NCI-H1417 (cell line): ENCODE measurements around the gene CPNE5.
A peak's percentile ranks its signal among the peaks of the same experiment; 100 is the strongest.

Source experiments
- DNase-seq, 3 experiments: peaks; one replicate each; lab custom pipeline; 2025; lab: John Stamatoyannopoulos, UW

The CPNE5 gene

DNA sequence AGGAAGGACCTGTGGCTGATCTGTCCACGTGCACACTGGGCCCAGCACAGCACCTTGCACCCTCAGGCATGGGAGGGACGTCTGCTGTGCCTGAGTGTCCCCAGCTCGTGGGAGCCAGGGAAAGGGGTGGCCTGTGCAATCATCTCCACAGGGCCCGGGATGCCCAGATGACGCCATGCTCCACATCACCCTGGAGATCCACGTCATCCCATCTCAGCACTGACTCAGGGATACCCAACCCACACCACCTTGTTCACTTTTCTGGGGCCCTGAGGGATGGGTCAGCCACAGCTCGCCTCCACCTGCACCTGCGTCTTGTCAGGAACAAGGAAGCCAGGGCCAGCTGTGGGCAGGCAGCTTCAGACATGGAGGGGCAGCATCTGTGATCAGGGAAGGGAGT, 93.4 kb downstream of the CPNE5 start:
- no peak for DNase-seq

- no peak for DNase-seq
Measured at GRCh38 chr6:36745283-36745682, 94.0 kb downstream of the CPNE5 start.

DNA sequence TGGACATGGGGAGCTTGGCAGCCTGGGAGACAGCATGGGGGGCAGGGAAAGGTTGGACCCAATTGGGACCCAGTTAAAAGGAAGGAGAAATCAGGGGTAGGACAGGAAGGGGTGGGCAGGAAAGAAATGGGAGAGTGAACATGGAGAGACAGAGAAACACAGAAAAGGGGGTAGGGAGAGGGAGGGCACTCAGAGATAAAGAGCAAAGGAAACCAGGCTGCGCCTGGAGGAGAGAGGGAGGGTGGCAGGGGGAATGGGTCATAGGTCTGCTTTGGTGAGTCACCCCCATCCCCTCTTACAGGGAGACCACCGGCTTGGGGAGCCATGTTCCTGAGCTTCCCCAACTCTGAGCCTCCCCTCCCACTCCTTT, 95.0 kb downstream of the CPNE5 start:
- no peak for DNase-seq

DNA sequence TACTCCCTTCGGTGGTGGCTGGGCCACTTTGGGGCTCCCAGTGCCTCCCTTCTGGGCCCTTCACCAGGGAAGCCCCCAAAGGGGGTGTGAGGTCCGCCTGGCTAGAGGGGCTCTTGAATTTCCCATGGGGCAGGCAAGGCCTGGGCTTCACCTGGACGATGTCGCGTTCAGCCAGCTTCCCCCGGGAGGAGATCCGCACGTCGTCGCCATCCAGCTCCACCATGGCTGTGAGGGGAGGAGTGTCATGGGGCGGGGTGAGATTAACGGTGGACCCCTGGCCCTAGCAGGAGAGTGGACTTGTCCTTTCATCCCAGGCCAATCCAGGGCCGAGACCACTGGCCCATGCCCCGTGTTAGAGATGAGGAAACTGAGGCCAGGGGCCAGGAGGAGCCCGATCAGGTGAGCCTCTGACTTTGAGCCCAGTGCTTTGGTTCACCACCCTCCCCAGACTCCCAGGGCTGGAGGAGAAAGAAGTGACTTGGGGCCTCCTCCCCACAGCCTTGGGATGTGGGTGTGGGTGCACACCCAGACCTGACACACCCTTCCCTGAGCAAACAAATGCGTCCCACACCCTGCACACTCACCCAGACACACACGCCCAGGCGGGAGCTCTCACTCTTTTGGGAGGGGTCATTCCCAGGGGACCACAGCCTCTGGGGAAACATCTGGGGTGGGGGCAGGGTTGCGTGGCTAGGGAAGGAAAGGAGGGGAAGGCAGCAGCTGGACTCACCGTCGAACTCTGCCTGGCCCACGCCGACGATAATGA, 95.5 kb downstream of the CPNE5 start:
- no peak for DNase-seq

DNA sequence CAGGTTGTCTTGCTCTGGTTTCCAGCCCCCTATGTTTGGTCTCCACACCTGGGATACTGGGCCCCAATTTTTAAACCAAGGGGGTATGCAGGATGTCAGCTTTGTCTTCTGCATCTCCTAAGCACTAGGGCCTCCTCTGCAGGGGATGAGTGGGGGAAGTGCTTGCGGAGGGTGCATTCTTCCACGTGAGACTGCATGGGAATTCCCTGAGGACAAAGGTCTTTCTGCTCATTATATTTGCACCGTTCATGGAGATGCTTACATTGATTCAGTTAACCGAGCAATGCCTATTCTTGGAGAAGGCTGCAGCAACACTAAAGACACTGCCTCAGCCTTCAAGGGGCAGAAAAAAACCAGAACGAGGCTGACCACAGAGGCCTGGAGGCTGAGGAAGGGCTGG, 96.2 kb downstream of the CPNE5 start:
- no peak for DNase-seq

GRCh38 chr6:36742146-36742545, 97.1 kb downstream of the CPNE5 start:
- no peak for DNase-seq

DNA sequence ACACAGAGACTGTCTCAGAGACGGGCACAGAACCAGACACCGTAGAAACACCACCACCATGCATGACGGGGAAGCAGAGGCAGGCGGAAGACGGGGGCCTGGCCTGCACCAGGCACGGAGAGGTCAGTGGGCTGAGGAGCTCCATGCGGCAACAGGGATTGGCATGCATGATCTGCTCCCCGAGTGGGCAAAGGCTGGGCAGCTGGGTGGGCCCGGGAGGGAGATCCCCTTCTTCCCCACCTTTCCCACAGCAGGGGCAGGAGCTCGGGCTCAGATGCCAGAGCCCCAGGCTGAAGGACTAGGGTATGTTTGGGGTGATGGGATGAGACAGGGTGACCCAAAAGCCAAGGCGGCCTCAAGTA, 98.4 kb downstream of the CPNE5 start:
- no peak for DNase-seq

- DNase-seq = no peak
Measured at GRCh38 chr6:36739947-36740817, 99.1 kb downstream of the CPNE5 start.

- no peak for DNase-seq
Measured at GRCh38 chr6:36738108-36738507, 101.1 kb downstream of the CPNE5 start.

GRCh38 chr6:36737043-36737785, 102.0 kb downstream of the CPNE5 start:
- DNase-seq = no peak

- DNase-seq = peak in 1 of 3 experiments; percentile 7
Measured at GRCh38 chr6:36735110-36736071, 103.9 kb downstream of the CPNE5 start.

DNA sequence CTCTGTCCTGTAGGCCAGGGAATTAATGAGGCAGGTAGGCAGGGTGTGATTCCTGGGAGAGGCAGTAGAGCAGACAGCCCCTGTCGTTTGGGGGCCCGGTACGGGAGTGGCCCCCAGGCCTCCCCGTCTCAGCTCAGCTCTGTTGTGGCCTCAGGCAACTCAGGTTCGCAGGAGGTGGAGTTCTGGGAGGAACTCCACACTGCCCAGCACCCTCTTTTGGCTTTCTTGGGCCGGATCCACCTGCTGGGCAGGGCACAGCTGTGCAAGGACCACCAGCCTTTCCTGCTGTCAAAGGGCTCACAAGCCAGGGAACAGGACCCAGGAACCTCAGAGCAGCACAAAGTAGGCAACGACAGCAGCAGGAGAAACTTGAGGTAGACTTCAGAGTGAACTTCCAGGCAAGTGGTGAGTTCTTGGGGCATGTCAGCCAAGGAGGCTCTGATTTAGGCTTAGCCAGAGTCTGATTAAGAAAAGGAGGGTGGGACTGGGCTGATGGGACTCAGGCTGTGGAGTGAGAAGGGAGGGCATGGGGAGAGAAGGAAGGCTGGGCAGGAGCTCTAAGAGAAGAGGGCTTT, 104.7 kb downstream of the CPNE5 start:
- DNase-seq = no peak

DNA sequence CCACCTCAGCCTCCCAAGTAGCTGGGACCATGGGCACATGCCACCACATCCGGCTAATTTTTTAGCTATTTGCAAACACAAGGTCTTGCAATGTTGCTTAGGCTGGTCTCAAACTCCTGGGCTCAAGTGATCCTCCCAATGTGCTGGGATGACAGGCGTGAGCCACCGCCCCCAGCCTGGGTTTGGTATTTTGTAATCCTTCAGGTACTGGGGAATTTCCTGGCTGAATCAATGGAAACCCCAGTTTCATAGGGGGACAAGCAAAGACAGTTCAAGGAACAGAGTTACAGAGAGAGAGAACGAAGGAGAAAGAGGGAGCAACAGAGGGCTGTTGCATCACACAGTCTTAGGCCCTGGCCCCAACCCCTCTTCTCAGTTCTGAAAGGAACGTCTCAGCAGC, 105.9 kb downstream of the CPNE5 start:
- no peak for DNase-seq

DNA sequence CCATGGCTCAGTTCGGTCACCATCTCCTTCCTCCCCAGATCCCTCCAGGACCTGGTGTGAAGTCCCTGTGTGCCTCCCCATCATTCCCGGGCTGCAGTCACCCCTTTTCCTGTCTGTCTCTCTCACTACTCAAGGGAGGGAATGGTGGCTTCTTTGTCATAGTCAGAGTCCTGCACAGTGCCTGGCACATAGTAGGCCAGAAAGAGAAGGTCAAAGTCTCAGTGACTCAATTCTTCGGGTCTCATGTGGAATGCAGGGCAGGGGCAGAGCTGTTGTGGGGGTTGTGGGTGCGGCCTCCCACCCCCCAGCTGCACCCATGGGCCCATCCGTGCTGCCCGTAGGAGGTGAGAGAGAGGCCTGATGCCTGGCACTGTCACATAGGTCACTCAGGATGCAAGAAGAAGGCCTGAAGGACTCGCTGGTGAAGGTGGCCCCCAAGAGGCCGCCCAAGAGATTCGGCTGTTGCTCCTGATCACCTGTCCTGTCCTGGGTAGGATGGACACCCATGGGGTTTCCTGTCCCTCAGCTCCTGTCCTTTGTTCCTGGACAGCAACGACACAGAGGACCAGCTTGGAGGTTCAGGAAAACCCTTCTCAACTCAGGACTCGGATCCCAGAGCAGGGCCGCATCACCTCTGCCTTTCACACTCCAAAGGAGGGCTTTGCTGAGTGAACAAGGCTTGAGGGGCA, 107.5 kb downstream of the CPNE5 start:
- no peak for DNase-seq

DNA sequence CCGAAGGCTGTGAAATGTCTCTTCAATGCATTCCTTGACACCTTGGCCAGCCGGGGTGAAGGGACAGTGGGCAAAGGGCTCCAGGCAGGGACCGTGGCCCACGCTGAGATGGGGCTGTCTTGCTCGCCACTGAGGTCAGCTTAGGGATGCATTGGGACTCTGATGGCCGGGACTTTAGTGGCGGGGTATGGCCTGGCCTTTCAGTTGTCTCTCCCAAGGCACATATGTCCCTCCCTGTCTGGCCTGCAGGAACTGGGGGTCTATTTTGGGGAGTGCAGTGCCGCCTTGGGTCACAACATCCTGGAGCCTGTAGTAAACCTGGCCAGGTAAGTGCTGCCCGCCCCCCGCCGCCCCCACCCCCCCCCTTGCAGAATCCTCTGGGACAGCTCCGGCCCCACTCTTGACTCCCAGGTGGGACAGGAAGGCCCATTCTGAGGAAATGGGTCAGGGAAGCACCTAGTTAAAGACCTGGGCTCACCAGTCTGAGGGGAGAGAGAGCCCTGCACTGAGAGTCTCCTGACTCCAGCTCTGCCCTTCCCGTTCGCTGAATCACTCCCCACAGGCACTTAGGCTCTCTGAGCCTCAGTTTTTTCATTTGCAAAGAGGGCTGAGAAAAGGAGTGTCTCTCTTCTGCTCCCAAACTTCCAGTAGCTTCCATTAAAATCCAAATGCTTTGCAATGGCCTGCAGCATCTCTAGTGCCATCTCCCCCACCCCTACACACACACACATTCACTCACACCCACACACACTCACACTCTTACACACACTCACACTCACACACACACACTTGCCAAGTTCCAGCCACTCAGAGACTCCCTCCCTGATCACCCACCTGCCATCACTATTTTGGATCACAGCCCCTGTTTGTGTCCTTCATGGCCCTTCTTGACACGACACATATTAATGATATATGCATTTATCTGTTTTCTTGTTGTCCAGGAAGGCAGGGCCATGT, 108.5 kb downstream of the CPNE5 start:
- DNase-seq = no peak

GRCh38 chr6:36729161-36729524, 110.1 kb downstream of the CPNE5 start:
- DNase-seq = no peak

- no peak for DNase-seq
Measured at GRCh38 chr6:36728289-36729160, 110.7 kb downstream of the CPNE5 start.

DNA sequence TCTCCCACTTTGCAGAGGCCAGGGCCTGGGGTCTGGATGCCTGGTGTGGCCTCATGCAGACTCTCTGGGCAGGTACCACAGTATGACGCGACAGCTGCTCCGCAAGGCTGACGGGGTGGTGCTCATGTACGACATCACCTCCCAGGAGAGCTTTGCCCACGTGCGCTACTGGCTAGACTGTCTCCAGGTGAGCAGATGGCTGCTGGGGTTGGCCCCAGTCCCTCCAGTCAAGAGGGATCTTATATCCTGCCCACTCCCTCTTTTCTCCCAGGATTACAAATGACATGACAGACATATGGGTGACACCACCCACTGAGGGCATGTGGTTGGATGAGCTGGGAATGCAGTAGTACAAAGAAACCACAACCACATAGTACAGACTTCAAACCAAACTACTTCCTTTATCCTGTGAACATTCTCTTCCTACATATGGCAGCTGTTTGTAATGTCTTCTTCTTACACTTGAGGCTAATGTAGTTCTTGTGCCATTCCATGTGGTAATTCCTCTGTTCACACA, 111.7 kb downstream of the CPNE5 start:
- DNase-seq = peak; percentile 13 to 66 (median 14)
